GM12878 (cell line): ENCODE data around the gene YARS2. TPM values are rescaled to one million over a fixed set of nuclear protein-coding genes. Genes with fewer than 3 reads are reported as not detected.

Experiments
- ATAC-seq: fragments of 200-7000 bp; cut with Tn5 transposase; 3 replicates; pipeline ENCODE4 v1.9.1; 2020; ENCODE audit warnings: mild to moderate bottlenecking, moderate library complexity
- BruUV-seq: library from RNA; stranded (reverse); fragments of 400-500 nt; replicated peaks from 2 replicates; lab custom pipeline; 2021; lab: Mats Ljungman, UMichigan
- CTCF ChIA-PET: fragments of 300-600 bp; sonication (Branson Sonifier 250); formaldehyde crosslinking; extraction: SDS; loops from one replicate; lab custom pipeline; 2021; ENCODE audit warnings: inconsistent platforms; lab: Yijun Ruan, JAX
- POLR2A ChIA-PET: fragments of 350-600 bp; formaldehyde crosslinking; extraction: SDS; loops from one replicate; lab custom pipeline; 2021; ENCODE audit warnings: inconsistent platforms; lab: Charles Lee
- RAD21 ChIA-PET: fragments of 300-600 bp; sonication (Branson Sonifier 250); formaldehyde crosslinking; loops from one replicate; lab custom pipeline; 2023; ENCODE audit warnings: antibody characterized with exemption; ENCODE audit not compliant: unreplicated experiment; lab: Charles Lee
- SMC1A ChIA-PET: fragments of 300-600 bp; sonication (Branson Sonifier 250); formaldehyde crosslinking; loops from one replicate; lab custom pipeline; 2023; ENCODE audit not compliant: unreplicated experiment, uncharacterized antibody; lab: Charles Lee
- DNase-seq: peaks from one replicate; pipeline ENCODE4 v3.0.0-alpha.2; 2011; ENCODE audit warnings: low read depth, low spot score
- FAIRE-seq: peaks from 3 replicates; lab custom pipeline; 2011; peaks lifted over from hg19 to GRCh38; lab: Jason Lieb, UNC
- H2AFZ ChIP-seq: 2 replicates; pipeline ENCODE4 v1.6.0; 2011; ENCODE audit warnings: low read depth, low read length, control low read depth; ENCODE audit not compliant: control insufficient read depth
- H3K27ac ChIP-seq: 2 replicates; pipeline ENCODE4 v1.5.1; 2011; ENCODE audit warnings: control low read depth; ENCODE audit not compliant: control insufficient read depth, insufficient read depth
- H3K27me3 ChIP-seq, 2 experiments: replicated peaks in 1 of 2; 2 replicates each; pipeline versions ENCODE4 v1.6.0 to v1.6.1; 2011; ENCODE audit warnings: low read length in 1 of 2; ENCODE audit not compliant: control insufficient read depth in 2 of 2, insufficient read depth in 2 of 2
- H3K36me3 ChIP-seq, 2 experiments: 2 replicates each; pipeline ENCODE4 v1.5.1; 2011; ENCODE audit warnings: low read length in 1 of 2; ENCODE audit not compliant: control insufficient read depth in 2 of 2, insufficient read depth in 2 of 2
- H3K4me1 ChIP-seq: 2 replicates; pipeline ENCODE4 v1.6.1; 2011; ENCODE audit warnings: mild to moderate bottlenecking, low read length, moderate library complexity, mixed read lengths; ENCODE audit not compliant: control insufficient read depth, insufficient read depth
- H3K4me2 ChIP-seq: 2 replicates; pipeline ENCODE4 v1.6.0; 2011; ENCODE audit warnings: control low read depth; ENCODE audit not compliant: control insufficient read depth, insufficient read depth
- H3K4me3 ChIP-seq: fragments of 200-600 bp; sonication (generic); 2 replicates; pipeline ENCODE4 v1.5.1; 2016
- H3K79me2 ChIP-seq: 2 replicates; pipeline ENCODE4 v1.6.0; 2011; ENCODE audit warnings: low read length; ENCODE audit not compliant: control insufficient read depth, insufficient read depth
- H3K9ac ChIP-seq: 2 replicates; pipeline ENCODE4 v1.8.0; 2011; ENCODE audit warnings: low read length, control low read depth, mixed read lengths; ENCODE audit not compliant: control insufficient read depth, insufficient read depth
- H3K9me3 ChIP-seq: replicated peaks from 3 replicates; pipeline ENCODE4 v1.5.1; 2011; ENCODE audit warnings: mild to moderate bottlenecking, low read length; ENCODE audit not compliant: control insufficient read depth, insufficient read depth
- H4K20me1 ChIP-seq: 2 replicates; pipeline ENCODE4 v1.6.0; 2011; ENCODE audit not compliant: control insufficient read depth, insufficient read depth
- BCL3 ChIP-seq: IDR thresholded peaks from 2 replicates; pipeline ENCODE4 v1.6.1; 2011; ENCODE audit warnings: borderline replicate concordance, low read depth, mild to moderate bottlenecking, moderate library complexity, low read length; ENCODE audit not compliant: insufficient read depth, poor library complexity, severe bottlenecking
- EGR1 ChIP-seq, 2 experiments: IDR thresholded peaks; 1 replicate in 1 of 2; 2 replicates in 1 of 2; pipeline ENCODE4 v1.6.1; 2011 to 2012; ENCODE audit warnings: low read depth in 2 of 2, low read length in 2 of 2, borderline replicate concordance in 1 of 2, mild to moderate bottlenecking in 1 of 2, moderate library complexity in 1 of 2
- EP300 ChIP-seq, 2 experiments: fragments of 150-350 bp in 1 of 2; IDR thresholded peaks; 2 replicates each; pipeline ENCODE4 v1.6.1; 2011 to 2012; ENCODE audit warnings: low read depth in 2 of 2, low read length in 2 of 2, borderline replicate concordance in 1 of 2, improper control_type of control experiment in 1 of 2, inconsistent platforms in 1 of 2; ENCODE audit not compliant: control insufficient read depth in 1 of 2
- ESRRA ChIP-seq: IDR thresholded peaks from 2 replicates; pipeline ENCODE4 v1.6.1; 2012; ENCODE audit warnings: mild to moderate bottlenecking, low read length, improper control_type of control experiment
- IKZF2 ChIP-seq, 2 experiments: fragments of 450-650 bp; IDR thresholded peaks; 2 replicates each; pipeline ENCODE4 v1.6.1; 2017; ENCODE audit warnings: mild to moderate bottlenecking in 2 of 2, moderate library complexity in 2 of 2
- IRF4 ChIP-seq: IDR thresholded peaks from 2 replicates; pipeline ENCODE4 v1.6.1; 2011; ENCODE audit warnings: low read depth, low read length
- JUNB ChIP-seq: IDR thresholded peaks from 2 replicates; pipeline ENCODE4 v1.6.1; 2016; ENCODE audit warnings: antibody characterized with exemption, mild to moderate bottlenecking
- MTA2 ChIP-seq: fragments of 450-650 bp; IDR thresholded peaks from 2 replicates; pipeline ENCODE4 v1.6.1; 2016; ENCODE audit warnings: low read depth, mild to moderate bottlenecking, moderate library complexity
- PAX5 ChIP-seq: IDR thresholded peaks from 2 replicates; pipeline ENCODE4 v1.6.1; 2011; ENCODE audit warnings: low read depth, low read length, borderline replicate concordance
- POLR2AphosphoS5 ChIP-seq: IDR thresholded peaks from 2 replicates; pipeline ENCODE4 v1.6.1; 2011; ENCODE audit warnings: mild to moderate bottlenecking, low read length, inconsistent platforms
- SMAD5 ChIP-seq: IDR thresholded peaks from 2 replicates; pipeline ENCODE4 v1.6.1; 2016; ENCODE audit warnings: antibody characterized with exemption, low read depth
- SREBF1 ChIP-seq: IDR thresholded peaks from 2 replicates; pipeline ENCODE4 v1.6.1; 2012; ENCODE audit warnings: mild to moderate bottlenecking, low read length
- SREBF2 ChIP-seq: IDR thresholded peaks from 2 replicates; pipeline ENCODE4 v1.6.1; 2012; ENCODE audit warnings: mild to moderate bottlenecking, low read length
- TBL1XR1 ChIP-seq: IDR thresholded peaks from 2 replicates; pipeline ENCODE4 v1.6.1; 2012; ENCODE audit warnings: low read depth, low read length, improper control_type of control experiment
- USF2 ChIP-seq: IDR thresholded peaks from 2 replicates; pipeline ENCODE4 v1.6.1; 2011; ENCODE audit warnings: low read depth, low read length, improper control_type of control experiment, borderline replicate concordance
- WGBS: methylation state at CpG from one replicate; pipeline ENCODE4 v1.1.6; 2016; ENCODE audit warnings: low lambda C conversion rate; ENCODE audit not compliant: insufficient replicate concordance, insufficient coverage; ENCODE audit errors: missing lambda C conversion rate; 5-methylcytosine and 5-hydroxymethylcytosine counted together
- in situ Hi-C: fragments of 300-500 bp; cut with MboI; formaldehyde crosslinking; loops from 9 replicates; pipeline ENCODE4 v1.14.3; 2018; ENCODE audit warnings: mixed read lengths
- intact Hi-C: fragments of 100-400 bp; cut with micrococcal nuclease; formaldehyde crosslinking; loops from one replicate; pipeline ENCODE4 v1.14.2; 2022; ENCODE audit not compliant: unreplicated experiment
- polyA plus RNA-seq, 11 experiments: library from polyadenylated mRNA; depleted of rRNA in 4 of 11; unstranded in 6 of 11; stranded (reverse) in 5 of 11; fragments of >200 nt; fragmentation: Nextera tagmentation in 4 of 11; fragmentation: Illumina TruSeq in 1 of 11; extraction: Ambion mirVana in 4 of 11; extraction: Trizol in 1 of 11; gene quantifications; 1 replicate in 1 of 11; 2 replicates in 10 of 11; pipeline versions ENCODE4 v1.2.1 to v1.2.3, GENCODE V29; 2011 to 2016; ENCODE audit warnings: inconsistent platforms in 2 of 11, missing spikeins in 2 of 11, low read depth in 1 of 11
- total RNA-seq, 4 experiments: library from RNA; depleted of rRNA in 3 of 4; stranded (reverse); fragments of >200 nt in 3 of 4; fragmentation: Illumina TruSeq in 1 of 4; extraction: Trizol in 1 of 4; gene quantifications; 2 replicates each; pipeline versions ENCODE4 v1.2.1 to v1.2.3, GENCODE V29; 2013 to 2021
- TF ChIP-seq, protein P1 (sequence below): fragments of 450-650 bp; IDR thresholded peaks from 2 replicates; pipeline ENCODE4 v1.6.1; 2017; ENCODE audit warnings: mild to moderate bottlenecking
- TF ChIP-seq, protein P2 (sequence below): fragments of 450-650 bp; IDR thresholded peaks from 2 replicates; pipeline ENCODE4 v1.6.1; 2018; ENCODE audit warnings: mild to moderate bottlenecking, low read depth, moderate library complexity; ENCODE audit not compliant: partially characterized antibody

YARS2 gene
- total and polyA plus RNA-seq, 10 of the 15 experiments (the other 5 are each of a cell fraction or from before 2014, with no cell fraction given): 13.4 to 46.7 (median 29.6) TPM

- Histone ChIP-seq H3K9me3 (no peaks in the 10 kb centered on the region), H3K9ac (no peak overlapping the region), H3K4me3 (no peak overlapping the region), H3K36me3 (peaks cover 0 to 25% of the 10 kb centered on the region in 2 experiments), H4K20me1 (no peaks in the 10 kb centered on the region), H2AFZ (no peak overlapping the region), H3K4me1 (no peaks in the 10 kb centered on the region), H3K27ac (no peak overlapping the region), H3K27me3 (no peaks in the 10 kb centered on the region), H3K4me2 (no peak overlapping the region), H3K79me2 (no peaks in the 10 kb centered on the region)
- in situ Hi-C loops: no loop called here
- ChIA-PET RAD21 (no interaction called here), CTCF (interaction anchor here (1.4 kb wide), 1 partner anchor 18 kb away, joined by 9 read pairs; the partner anchor contains the start of gene YARS2), SMC1A (interaction anchor here (0.8 to 1.8 kb wide), 3 partner anchors 15 to 281 kb away, joined by 3 to 4 read pairs (median 3); no protein-coding TSS in a partner anchor), POLR2A (no interaction called here)
- ATAC-seq (no peak), FAIRE-seq (no peak), DNase-seq (no peak)
- BruUV-seq: TSS peak; percentile 10
- intact Hi-C loops: no loop called here
- 100% methylated on average over 2 of the region's 2 CpGs for whole genome bisulfite sequencing
- TF ChIP-seq, protein P1, sequence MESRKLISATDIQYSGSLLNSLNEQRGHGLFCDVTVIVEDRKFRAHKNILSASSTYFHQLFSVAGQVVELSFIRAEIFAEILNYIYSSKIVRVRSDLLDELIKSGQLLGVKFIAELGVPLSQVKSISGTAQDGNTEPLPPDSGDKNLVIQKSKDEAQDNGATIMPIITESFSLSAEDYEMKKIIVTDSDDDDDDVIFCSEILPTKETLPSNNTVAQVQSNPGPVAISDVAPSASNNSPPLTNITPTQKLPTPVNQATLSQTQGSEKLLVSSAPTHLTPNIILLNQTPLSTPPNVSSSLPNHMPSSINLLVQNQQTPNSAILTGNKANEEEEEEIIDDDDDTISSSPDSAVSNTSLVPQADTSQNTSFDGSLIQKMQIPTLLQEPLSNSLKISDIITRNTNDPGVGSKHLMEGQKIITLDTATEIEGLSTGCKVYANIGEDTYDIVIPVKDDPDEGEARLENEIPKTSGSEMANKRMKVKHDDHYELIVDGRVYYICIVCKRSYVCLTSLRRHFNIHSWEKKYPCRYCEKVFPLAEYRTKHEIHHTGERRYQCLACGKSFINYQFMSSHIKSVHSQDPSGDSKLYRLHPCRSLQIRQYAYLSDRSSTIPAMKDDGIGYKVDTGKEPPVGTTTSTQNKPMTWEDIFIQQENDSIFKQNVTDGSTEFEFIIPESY: no peak
- TF ChIP-seq USF2: no peak
- no peak for TF ChIP-seq PAX5
- TF ChIP-seq IKZF2 (IDR thresholded peaks at IDR 0.05): no peak
- TF ChIP-seq EP300 (IDR thresholded peaks at IDR 0.05; ENCODE audit: borderline replicate concordance in 1 of 2, control insufficient read depth in 1 of 2, low read depth in 2 of 2, low read length in 2 of 2): no peak
- no peak for TF ChIP-seq EGR1 (IDR thresholded peaks at IDR 0.05; ENCODE audit: borderline replicate concordance in 1 of 2, low read depth in 2 of 2, low read length in 2 of 2)
- TF ChIP-seq SMAD5: no peak
- no peak for TF ChIP-seq SREBF1
- TF ChIP-seq BCL3: no peak
- TF ChIP-seq POLR2AphosphoS5: no peak
- TF ChIP-seq JUNB: no peak
- TF ChIP-seq TBL1XR1: no peak
- no peak for TF ChIP-seq ESRRA
- no peak for TF ChIP-seq IRF4
- TF ChIP-seq, protein P2, sequence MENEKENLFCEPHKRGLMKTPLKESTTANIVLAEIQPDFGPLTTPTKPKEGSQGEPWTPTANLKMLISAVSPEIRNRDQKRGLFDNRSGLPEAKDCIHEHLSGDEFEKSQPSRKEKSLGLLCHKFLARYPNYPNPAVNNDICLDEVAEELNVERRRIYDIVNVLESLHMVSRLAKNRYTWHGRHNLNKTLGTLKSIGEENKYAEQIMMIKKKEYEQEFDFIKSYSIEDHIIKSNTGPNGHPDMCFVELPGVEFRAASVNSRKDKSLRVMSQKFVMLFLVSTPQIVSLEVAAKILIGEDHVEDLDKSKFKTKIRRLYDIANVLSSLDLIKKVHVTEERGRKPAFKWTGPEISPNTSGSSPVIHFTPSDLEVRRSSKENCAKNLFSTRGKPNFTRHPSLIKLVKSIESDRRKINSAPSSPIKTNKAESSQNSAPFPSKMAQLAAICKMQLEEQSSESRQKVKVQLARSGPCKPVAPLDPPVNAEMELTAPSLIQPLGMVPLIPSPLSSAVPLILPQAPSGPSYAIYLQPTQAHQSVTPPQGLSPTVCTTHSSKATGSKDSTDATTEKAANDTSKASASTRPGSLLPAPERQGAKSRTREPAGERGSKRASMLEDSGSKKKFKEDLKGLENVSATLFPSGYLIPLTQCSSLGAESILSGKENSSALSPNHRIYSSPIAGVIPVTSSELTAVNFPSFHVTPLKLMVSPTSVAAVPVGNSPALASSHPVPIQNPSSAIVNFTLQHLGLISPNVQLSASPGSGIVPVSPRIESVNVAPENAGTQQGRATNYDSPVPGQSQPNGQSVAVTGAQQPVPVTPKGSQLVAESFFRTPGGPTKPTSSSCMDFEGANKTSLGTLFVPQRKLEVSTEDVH: no peak
- TF ChIP-seq SREBF2: no peak
- no peak for TF ChIP-seq MTA2
Measured at GRCh38 chr12:32737715-32738114, 18.0 kb downstream of the YARS2 start.
